ENCODE data around the gene JADE1.

JADE1 gene

GRCh38 chr4:128810871-128811570 lies 1.5 kb downstream of the JADE1 start:
- DNase-seq, result peak; percentile 81

GRCh38 chr4:128811571-128812441 lies 2.3 kb downstream of the JADE1 start:
- peak; percentile 94 for DNase-seq

GRCh38 chr4:128812442-128813235 lies 3.1 kb downstream of the JADE1 start:
- DNase-seq, result peak; percentile 87

- DNase-seq, result no peak
Observed at GRCh38 chr4:128813965-128814364, 4.5 kb downstream of the JADE1 start.

- no peak for DNase-seq
Observed at GRCh38 chr4:128818442-128818841, 8.9 kb downstream of the JADE1 start.

- DNase-seq, result no peak
Observed at GRCh38 chr4:128819082-128819742, 9.7 kb downstream of the JADE1 start.

GRCh38 chr4:128820671-128821070 lies 11.2 kb downstream of the JADE1 start:
- no peak for DNase-seq

GRCh38 chr4:128821151-128821550 lies 11.7 kb downstream of the JADE1 start:
- DNase-seq, result no peak

- peak; percentile 98 for DNase-seq
Observed at GRCh38 chr4:128823025-128823661, 13.6 kb downstream of the JADE1 start.

GRCh38 chr4:128825226-128825625 lies 15.7 kb downstream of the JADE1 start:
- peak; percentile 51 for DNase-seq

GRCh38 chr4:128827296-128827695 lies 17.8 kb downstream of the JADE1 start:
- DNase-seq, result no peak

GRCh38 chr4:128830906-128831503 lies 21.5 kb downstream of the JADE1 start:
- peak; percentile 46 for DNase-seq

- DNase-seq, result peak; percentile 44
Observed at GRCh38 chr4:128831531-128832242, 22.2 kb downstream of the JADE1 start.

- DNase-seq, result no peak
Observed at GRCh38 chr4:128832243-128832625, 22.7 kb downstream of the JADE1 start.

GRCh38 chr4:128835498-128836222 lies 26.2 kb downstream of the JADE1 start:
- no peak for DNase-seq

- DNase-seq, result no peak
Observed at GRCh38 chr4:128837198-128837597, 27.7 kb downstream of the JADE1 start.

GRCh38 chr4:128837679-128838078 lies 28.2 kb downstream of the JADE1 start:
- no peak for DNase-seq

GRCh38 chr4:128840711-128841318 lies 31.3 kb downstream of the JADE1 start:
- no peak for DNase-seq

- no peak for DNase-seq
Observed at GRCh38 chr4:128841402-128841801, 31.9 kb downstream of the JADE1 start.

GRCh38 chr4:128844931-128845330 lies 35.4 kb downstream of the JADE1 start:
- no peak for DNase-seq
